Ishikawa (cell line): ENCODE data around the gene NF2.

ENCODE experiments used
- CEBPB ChIP-seq: IDR thresholded peaks from 2 replicates; pipeline ENCODE4 v1.6.1; 2012
- CREB1 ChIP-seq: IDR thresholded peaks from 2 replicates; pipeline ENCODE4 v1.6.1; 2012; ENCODE audit warnings: low read depth
- EGR1 ChIP-seq: IDR thresholded peaks from 2 replicates; pipeline ENCODE4 v1.6.1; 2012
- EP300 ChIP-seq: IDR thresholded peaks from 2 replicates; pipeline ENCODE4 v1.6.1; 2012; ENCODE audit warnings: borderline replicate concordance
- FOXM1 ChIP-seq: IDR thresholded peaks from 2 replicates; pipeline ENCODE4 v1.6.1; 2012; ENCODE audit warnings: low read depth, borderline replicate concordance
- NFIC ChIP-seq: IDR thresholded peaks from 2 replicates; pipeline ENCODE4 v1.6.1; 2012
- RAD21 ChIP-seq: IDR thresholded peaks from 2 replicates; pipeline ENCODE4 v1.6.1; 2012; ENCODE audit warnings: low read depth
- TAF1 ChIP-seq: IDR thresholded peaks from 2 replicates; pipeline ENCODE4 v1.6.1; 2012; ENCODE audit warnings: low read depth, mild to moderate bottlenecking
- TCF12 ChIP-seq: IDR thresholded peaks from 2 replicates; pipeline ENCODE4 v1.6.1; 2012; ENCODE audit warnings: low read depth
- TEAD4 ChIP-seq: IDR thresholded peaks from 2 replicates; pipeline ENCODE4 v1.6.1; 2012
- YY1 ChIP-seq: IDR thresholded peaks from 2 replicates; pipeline ENCODE4 v1.6.1; 2012; ENCODE audit warnings: low read depth
- ZBTB7A ChIP-seq: IDR thresholded peaks from 2 replicates; pipeline ENCODE4 v1.6.1; 2012; ENCODE audit warnings: low read depth
- TF ChIP-seq, protein P1 (sequence below): IDR thresholded peaks from 2 replicates; pipeline ENCODE4 v1.6.1; 2012; ENCODE audit warnings: low read depth, mild to moderate bottlenecking
- TF ChIP-seq, protein P2 (sequence below): IDR thresholded peaks from 2 replicates; pipeline ENCODE4 v1.6.1; 2012
- TF ChIP-seq, protein P3 (sequence below): IDR thresholded peaks from 2 replicates; pipeline ENCODE4 v1.6.1; 2012

The NF2 gene

DNA sequence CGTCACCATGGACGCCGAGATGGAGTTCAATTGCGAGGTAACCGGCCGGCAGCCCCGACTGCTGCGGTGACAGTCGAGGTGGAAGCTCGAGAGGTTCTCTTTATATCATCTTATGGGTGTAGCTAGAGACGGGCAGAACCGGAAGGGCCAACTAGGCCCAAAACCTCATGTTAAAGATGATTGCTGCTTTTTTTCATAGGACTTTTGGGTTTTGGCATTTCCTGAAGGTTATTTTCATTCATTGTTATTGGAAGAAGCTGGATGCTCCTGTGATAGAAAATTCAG is 585 bp downstream of the NF2 start:
- TF ChIP-seq, protein P1, sequence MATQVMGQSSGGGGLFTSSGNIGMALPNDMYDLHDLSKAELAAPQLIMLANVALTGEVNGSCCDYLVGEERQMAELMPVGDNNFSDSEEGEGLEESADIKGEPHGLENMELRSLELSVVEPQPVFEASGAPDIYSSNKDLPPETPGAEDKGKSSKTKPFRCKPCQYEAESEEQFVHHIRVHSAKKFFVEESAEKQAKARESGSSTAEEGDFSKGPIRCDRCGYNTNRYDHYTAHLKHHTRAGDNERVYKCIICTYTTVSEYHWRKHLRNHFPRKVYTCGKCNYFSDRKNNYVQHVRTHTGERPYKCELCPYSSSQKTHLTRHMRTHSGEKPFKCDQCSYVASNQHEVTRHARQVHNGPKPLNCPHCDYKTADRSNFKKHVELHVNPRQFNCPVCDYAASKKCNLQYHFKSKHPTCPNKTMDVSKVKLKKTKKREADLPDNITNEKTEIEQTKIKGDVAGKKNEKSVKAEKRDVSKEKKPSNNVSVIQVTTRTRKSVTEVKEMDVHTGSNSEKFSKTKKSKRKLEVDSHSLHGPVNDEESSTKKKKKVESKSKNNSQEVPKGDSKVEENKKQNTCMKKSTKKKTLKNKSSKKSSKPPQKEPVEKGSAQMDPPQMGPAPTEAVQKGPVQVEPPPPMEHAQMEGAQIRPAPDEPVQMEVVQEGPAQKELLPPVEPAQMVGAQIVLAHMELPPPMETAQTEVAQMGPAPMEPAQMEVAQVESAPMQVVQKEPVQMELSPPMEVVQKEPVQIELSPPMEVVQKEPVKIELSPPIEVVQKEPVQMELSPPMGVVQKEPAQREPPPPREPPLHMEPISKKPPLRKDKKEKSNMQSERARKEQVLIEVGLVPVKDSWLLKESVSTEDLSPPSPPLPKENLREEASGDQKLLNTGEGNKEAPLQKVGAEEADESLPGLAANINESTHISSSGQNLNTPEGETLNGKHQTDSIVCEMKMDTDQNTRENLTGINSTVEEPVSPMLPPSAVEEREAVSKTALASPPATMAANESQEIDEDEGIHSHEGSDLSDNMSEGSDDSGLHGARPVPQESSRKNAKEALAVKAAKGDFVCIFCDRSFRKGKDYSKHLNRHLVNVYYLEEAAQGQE, result no peak
- no peak for TF ChIP-seq TAF1
- TF ChIP-seq, protein P2, sequence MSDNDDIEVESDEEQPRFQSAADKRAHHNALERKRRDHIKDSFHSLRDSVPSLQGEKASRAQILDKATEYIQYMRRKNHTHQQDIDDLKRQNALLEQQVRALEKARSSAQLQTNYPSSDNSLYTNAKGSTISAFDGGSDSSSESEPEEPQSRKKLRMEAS, result no peak
- no peak for TF ChIP-seq YY1

DNA sequence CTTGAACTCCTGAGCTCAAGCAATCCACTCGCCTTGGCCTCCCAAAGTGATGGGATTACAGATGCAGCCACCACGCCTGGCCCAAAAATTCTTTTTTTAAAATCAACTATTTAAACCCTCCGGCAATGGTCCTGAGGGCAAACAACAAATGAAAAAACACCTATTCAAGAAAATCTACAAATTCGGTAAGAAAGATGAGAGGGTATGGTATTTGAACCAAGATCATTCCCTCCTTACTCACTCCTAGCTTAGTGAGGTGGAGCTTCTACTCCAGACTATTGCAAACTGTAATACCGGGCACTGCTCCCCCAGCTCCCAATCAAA is 2.1 kb downstream of the NF2 start:
- TF ChIP-seq EGR1 (no peak), CEBPB (no peak), YY1 (no peak), EP300 (no peak), NFIC (no peak), RAD21 (no peak), TCF12 (no peak), TEAD4 (no peak), FOXM1 (no peak), CREB1 (no peak), ZBTB7A (no peak), TAF1 (no peak)
- TF ChIP-seq, protein P2, result no peak
- TF ChIP-seq, protein P3, sequence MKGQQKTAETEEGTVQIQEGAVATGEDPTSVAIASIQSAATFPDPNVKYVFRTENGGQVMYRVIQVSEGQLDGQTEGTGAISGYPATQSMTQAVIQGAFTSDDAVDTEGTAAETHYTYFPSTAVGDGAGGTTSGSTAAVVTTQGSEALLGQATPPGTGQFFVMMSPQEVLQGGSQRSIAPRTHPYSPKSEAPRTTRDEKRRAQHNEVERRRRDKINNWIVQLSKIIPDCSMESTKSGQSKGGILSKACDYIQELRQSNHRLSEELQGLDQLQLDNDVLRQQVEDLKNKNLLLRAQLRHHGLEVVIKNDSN, result no peak
- TF ChIP-seq, protein P1, result no peak

DNA sequence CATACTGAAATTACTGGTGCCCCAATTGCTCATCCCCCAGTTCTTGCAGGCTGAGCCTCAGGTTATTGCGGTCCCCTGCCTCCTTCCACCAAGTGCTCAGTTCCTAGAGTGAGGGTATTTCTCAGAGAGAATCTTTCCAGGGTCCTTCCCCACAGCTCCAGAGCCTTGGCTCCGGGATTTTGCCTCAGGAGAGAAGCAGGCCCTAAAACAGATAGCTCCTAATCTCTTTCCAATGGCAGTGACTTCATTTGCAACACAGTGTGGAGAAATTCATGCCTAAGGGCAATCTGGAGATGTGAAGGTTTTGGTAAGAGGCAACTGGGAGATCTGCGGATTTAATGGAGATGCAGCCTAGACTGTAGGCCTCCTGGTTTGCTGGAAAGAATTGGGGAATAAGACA is 2.9 kb downstream of the NF2 start:
- no peak for TF ChIP-seq TCF12
- TF ChIP-seq EP300, result no peak
- TF ChIP-seq TEAD4, result no peak

DNA sequence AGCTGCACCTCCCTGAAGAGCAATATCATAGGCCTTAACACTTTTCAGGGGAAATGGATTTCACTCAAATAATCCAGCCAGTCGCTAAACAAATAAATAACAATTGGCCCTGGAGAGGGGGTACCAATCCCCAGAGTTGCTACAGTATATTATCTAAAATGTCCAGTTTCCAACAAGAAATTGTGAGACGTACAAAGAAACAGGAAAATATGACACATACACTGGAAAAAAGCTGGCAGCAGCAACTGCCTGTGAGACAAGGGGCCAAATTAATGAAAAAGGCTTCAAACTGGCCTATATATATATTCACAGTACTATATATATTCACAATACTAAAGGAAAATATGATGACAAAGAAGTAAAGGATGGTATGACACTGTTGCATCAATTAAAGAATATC is 4.0 kb downstream of the NF2 start:
- no peak for TF ChIP-seq FOXM1
- no peak for TF ChIP-seq NFIC
- TF ChIP-seq TEAD4, result no peak
- no peak for TF ChIP-seq EP300
- no peak for TF ChIP-seq TCF12
- no peak for TF ChIP-seq EGR1

DNA sequence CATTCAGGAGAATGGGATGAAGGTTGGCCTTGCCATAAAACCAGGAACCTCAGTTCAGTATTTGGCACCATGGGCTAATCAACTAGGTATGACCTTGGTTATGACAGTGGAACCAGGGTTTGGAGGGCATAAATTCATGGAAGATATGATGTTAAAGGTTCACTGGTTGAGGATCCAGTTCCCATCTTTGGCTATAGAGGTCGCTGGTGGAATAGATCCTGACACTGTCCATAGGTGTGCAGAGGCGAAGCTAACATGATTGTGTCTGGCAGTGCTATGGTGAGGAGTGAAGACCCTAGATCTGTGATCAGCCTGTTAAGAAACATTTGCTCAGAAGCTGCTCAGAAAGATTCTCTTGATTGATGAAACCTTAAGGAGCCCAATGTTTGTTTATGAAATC is 5.7 kb downstream of the NF2 start:
- TF ChIP-seq, protein P3, result no peak
- TF ChIP-seq, protein P1, result no peak
- peak; percentile 57 for TF ChIP-seq RAD21

DNA sequence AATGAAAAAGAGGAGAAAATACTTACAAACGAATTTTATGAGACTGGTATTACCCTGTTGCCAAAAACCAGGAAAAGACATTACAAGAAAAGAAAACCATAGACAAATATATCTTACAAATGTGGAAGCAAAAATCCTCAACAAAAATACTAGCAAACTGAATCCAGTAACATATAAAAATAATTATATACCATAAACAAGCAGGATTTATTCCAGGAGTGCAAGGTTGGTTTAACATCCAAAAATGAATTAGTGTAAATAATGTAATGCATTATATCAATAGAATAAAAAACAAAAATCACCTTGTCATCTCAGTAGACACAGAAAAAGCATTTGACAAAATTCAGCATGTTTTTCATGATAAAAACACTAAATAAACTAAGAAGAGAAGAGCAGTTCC is 7.3 kb downstream of the NF2 start:
- TF ChIP-seq TCF12, result no peak
- no peak for TF ChIP-seq TAF1
- TF ChIP-seq ZBTB7A, result no peak
- no peak for TF ChIP-seq EGR1
- no peak for TF ChIP-seq RAD21
- TF ChIP-seq NFIC, result no peak
- TF ChIP-seq, protein P1, result no peak
- TF ChIP-seq, protein P3, result no peak
- no peak for TF ChIP-seq FOXM1
